ENCODE results near the gene RYR2.

- TF ChIP-seq POLR2AphosphoS5 (IDR thresholded peaks at IDR 0.05) (no peak), CTCF (IDR thresholded peaks at IDR 0.05) (no peak)
Measured at GRCh38 chr1:237509748-237510147, 467.8 kb downstream of the RYR2 start.
